Neutrophil (primary cell): Measurements from ENCODE around the gene PRPF6.
"Not testable (repeated sequence)": the region's sequence is repeated elsewhere in the genome, so short reads cannot be mapped to it uniquely, and the experiment has no call there.

ENCODE experiments used
- H3K27ac ChIP-seq: fragments of 200-600 bp; sonication (generic); 2 replicates; pipeline ENCODE4 v1.5.1; 2016; ENCODE audit warnings: mild to moderate bottlenecking, moderate library complexity
- H3K27me3 ChIP-seq: fragments of 200-600 bp; sonication (generic); 2 replicates; pipeline ENCODE4 v1.6.0; 2016; ENCODE audit warnings: mild to moderate bottlenecking
- H3K36me3 ChIP-seq: fragments of 200-600 bp; sonication (generic); 2 replicates; pipeline ENCODE4 v1.5.1; 2017
- H3K4me1 ChIP-seq, 2 experiments: fragments of 200-600 bp in 1 of 2; sonication (generic) in 1 of 2; 1 replicate in 1 of 2; 2 replicates in 1 of 2; pipeline versions ENCODE4 v1.5.1 to v1.6.1; 2013 to 2016; ENCODE audit warnings: low read depth in 1 of 2, low read length in 1 of 2, mild to moderate bottlenecking in 1 of 2, moderate library complexity in 1 of 2; ENCODE audit not compliant: control insufficient read depth in 1 of 2, insufficient read depth in 1 of 2
- H3K4me3 ChIP-seq, 2 experiments: fragments of 200-600 bp in 1 of 2; sonication (generic) in 1 of 2; 1 replicate in 1 of 2; 2 replicates in 1 of 2; pipeline ENCODE4 v1.5.1; 2013 to 2016; ENCODE audit warnings: low read depth in 1 of 2, low read length in 1 of 2, mild to moderate bottlenecking in 1 of 2, moderate library complexity in 1 of 2
- H3K9me3 ChIP-seq: fragments of 200-600 bp; sonication (generic); 2 replicates; pipeline ENCODE4 v1.5.1; 2016
- TF ChIP-seq, protein P1 (sequence below): fragments of 200-600 bp; sonication (generic); IDR thresholded peaks from 2 replicates; pipeline ENCODE4 v1.5.1; 2016; ENCODE audit warnings: antibody characterized with exemption

PRPF6 gene

DNA sequence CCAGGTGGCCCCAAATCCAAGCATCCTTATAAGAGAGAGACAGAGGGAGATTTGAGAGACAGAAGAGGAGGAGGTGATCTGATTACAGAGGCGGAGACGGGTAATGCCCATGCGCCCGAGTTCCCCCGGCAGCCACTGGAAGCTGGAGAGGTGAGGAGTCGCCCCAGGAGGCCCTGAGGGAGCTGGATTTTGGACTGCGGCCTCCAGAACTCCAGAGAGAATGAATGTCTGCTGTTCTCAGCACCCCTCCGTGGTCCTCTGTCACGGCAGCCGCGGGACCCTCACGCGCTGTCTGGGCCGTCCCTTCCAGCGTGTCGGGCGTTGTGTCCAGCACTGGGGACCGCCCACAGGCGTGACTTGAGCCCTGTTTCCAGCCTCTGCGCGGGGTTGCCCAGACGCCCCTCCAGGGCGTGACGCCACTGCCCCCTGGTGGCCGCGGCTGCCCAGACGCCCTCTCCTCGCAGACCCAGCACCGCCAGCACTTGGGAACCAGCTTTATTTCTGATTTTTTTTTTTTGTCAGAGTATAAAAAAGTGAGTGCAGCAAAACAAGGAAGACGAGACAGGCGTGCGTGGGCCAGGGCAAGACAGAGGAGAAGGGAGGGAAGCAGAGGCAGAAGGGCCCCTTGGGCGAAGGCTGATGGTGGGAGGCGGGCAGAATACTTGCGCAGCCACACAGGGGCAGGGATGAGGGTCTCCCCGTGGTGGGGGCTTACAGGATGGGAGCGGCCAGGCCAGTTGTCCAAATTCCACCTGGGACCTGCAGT, 7.1 kb upstream of the PRPF6 start:
- H3K27ac ChIP-seq: no peak overlapping the region
- peaks cover 13 to 25% of the 10 kb centered on the region in 2 experiments for H3K4me1 ChIP-seq
- H3K4me3 ChIP-seq: no peak overlapping the region
- no peaks in the 10 kb centered on the region for H3K9me3 ChIP-seq
- TF ChIP-seq, protein P1, sequence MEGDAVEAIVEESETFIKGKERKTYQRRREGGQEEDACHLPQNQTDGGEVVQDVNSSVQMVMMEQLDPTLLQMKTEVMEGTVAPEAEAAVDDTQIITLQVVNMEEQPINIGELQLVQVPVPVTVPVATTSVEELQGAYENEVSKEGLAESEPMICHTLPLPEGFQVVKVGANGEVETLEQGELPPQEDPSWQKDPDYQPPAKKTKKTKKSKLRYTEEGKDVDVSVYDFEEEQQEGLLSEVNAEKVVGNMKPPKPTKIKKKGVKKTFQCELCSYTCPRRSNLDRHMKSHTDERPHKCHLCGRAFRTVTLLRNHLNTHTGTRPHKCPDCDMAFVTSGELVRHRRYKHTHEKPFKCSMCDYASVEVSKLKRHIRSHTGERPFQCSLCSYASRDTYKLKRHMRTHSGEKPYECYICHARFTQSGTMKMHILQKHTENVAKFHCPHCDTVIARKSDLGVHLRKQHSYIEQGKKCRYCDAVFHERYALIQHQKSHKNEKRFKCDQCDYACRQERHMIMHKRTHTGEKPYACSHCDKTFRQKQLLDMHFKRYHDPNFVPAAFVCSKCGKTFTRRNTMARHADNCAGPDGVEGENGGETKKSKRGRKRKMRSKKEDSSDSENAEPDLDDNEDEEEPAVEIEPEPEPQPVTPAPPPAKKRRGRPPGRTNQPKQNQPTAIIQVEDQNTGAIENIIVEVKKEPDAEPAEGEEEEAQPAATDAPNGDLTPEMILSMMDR: peak; percentile 92
- peaks cover 31% of the 10 kb centered on the region for H3K27me3 ChIP-seq
- no peaks in the 10 kb centered on the region for H3K36me3 ChIP-seq

DNA sequence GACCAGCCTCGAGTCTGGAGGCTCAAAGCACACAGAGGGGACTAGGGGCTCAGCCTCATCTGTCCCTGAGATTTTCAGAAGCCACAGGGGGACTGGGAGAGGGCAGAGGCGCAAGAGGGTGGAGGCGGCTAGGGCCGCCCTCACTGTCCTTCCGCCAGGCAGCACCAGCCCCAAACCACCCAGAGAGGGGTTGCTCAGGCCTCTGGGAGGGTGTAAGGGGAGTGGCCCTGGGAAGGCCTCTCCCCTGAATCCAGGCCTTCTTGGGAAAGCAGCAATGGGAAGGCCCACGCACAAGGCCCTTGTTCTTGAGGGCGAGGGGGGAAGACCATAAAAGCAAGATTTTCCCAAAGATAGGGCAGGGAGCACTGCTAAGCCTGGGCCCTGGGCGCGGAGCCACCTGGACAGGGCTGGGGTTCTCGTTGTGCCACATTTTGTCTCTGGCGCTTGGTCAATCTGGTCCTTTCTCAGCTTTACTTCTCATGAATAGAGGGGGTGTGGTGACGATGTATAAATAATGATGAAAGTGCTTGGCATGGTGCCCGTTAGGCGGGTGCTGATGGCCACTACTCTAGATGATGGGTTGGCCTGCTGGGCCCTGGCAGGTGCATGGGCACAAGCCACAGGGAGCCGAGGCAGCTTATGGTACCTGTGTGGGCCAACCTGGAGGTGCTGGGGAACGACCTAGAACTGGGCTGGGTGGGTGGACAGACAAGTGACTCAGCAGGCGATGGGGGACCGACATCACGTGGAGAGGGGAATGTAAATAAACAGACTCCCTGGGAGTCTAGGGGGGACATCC, 6.3 kb upstream of the PRPF6 start:
- H3K4me3 ChIP-seq: no peak overlapping the region
- H3K36me3 ChIP-seq: no peaks in the 10 kb centered on the region
- TF ChIP-seq, protein P1: no peak
- peaks cover 14 to 26% of the 10 kb centered on the region in 2 experiments for H3K4me1 ChIP-seq
- H3K27ac ChIP-seq: no peak overlapping the region
- peaks cover 25% of the 10 kb centered on the region for H3K27me3 ChIP-seq
- no peaks in the 10 kb centered on the region for H3K9me3 ChIP-seq

DNA sequence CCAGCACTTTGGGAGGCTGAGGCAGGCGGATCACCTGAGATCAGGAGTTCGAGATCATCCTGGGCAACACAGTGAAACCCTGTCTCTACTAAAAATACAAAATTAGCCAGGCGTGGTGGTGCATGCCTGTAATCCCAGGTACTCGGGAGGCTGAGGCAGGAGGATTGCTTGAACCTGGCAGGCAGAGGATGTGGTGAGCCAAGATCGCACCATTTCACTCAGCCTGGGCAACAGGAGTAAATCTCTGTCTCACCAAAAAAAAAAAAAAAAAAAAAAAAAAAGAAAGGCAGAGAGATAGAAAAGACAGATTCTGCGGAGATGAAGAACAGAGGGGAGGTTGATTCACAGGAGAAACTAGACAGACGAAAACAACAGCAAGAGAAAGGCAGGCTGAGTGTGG, 4.4 kb upstream of the PRPF6 start:
- not testable (repeated sequence) for H3K9me3 ChIP-seq, H3K4me3 ChIP-seq, H3K27me3 ChIP-seq, H3K36me3 ChIP-seq, H3K27ac ChIP-seq
- H3K4me1 ChIP-seq: peaks cover 27 to 37% of the 10 kb centered on the region in 2 experiments

DNA sequence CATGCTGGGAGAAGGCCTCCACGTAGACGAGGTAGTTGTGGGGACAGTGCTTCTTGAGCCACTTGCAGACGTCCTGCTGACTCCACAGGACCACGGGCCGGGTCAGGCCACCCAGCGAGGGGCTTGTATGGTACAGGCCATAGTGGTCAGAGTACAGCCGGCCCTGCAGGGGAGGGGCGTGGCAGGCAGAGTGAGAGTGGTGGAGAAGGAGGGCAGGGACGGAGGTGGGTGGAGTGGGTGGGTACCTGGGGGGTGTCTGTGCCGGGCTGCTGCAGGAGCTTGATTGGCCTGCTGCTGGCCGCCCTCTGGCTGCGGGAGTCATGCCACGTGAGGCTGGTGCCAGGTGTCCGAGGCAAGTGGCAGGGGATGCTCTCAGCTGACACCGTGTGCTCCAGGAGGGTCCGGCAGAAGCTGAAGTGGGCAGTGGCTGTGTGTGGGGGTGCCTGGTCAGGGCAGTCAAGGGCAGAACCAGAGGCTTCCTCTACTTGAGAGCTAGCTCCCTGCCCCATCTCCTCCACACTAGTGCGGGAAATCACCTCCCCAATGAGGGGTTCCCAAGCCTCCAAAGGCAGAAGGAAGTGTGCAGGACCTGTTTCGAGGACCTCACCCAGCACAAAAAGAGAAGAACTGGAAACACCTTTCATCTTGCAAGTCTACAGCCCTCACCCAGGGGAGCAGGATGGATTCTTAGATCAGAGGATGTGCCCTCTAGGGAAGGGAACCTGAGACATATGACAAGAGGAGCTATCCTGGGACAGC, 3.8 kb upstream of the PRPF6 start:
- H3K27ac ChIP-seq: no peak overlapping the region
- H3K36me3 ChIP-seq: no peaks in the 10 kb centered on the region
- H3K4me1 ChIP-seq: peaks cover 31 to 44% of the 10 kb centered on the region in 2 experiments
- no peak overlapping the region for H3K4me3 ChIP-seq
- peaks cover 6% of the 10 kb centered on the region for H3K27me3 ChIP-seq
- H3K9me3 ChIP-seq: no peaks in the 10 kb centered on the region
- TF ChIP-seq, protein P1: no peak

DNA sequence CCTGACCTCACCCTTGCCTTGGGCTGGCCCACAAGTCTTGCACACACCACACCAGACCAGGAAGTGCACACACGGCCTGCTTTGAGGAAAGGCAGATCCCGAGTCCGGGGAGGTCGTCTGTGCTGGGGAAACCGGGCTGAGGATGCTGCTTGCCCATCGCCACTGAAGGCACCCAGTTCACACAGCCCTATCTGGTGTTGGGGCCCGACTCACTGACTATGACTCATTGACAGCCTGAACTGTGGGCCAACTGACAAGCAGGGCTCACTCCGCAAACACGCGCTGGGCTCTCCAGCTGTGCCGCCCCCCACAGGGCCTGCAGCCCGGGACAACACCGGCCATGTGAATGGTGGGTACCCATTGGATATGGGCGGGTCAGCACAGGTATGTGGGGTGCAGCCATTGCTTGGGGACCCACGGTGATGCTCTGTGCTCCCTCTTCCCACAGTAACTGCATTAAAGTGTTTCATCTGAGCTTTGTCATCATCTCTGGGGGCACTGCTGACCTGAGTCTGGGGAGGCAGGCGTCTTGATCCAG, 3.1 kb upstream of the PRPF6 start:
- Histone ChIP-seq H3K36me3 (peaks cover 2% of the 10 kb centered on the region), H3K27ac (no peak overlapping the region), H3K9me3 (no peaks in the 10 kb centered on the region), H3K27me3 (no peaks in the 10 kb centered on the region), H3K4me3 (no peak overlapping the region), H3K4me1 (peaks cover 31 to 44% of the 10 kb centered on the region in 2 experiments)
- TF ChIP-seq, protein P1: no peak
